GM18508 (cell line): ENCODE measurements around the gene PDZD8.
A peak's percentile ranks its signal among the peaks of the same experiment; 100 is the strongest.
"Not testable (repeated sequence)": the region's sequence is repeated elsewhere in the genome, so short reads cannot be mapped to it uniquely, and the experiment has no call there.

Source experiments
- ATAC-seq: cut with Tn5 transposase; IDR thresholded peaks from one replicate; pipeline ENCODE4 v1.9.1; 2021; ENCODE audit warnings: moderate number of reproducible peaks; ENCODE audit not compliant: insufficient read depth, unreplicated experiment

Gene PDZD8

DNA sequence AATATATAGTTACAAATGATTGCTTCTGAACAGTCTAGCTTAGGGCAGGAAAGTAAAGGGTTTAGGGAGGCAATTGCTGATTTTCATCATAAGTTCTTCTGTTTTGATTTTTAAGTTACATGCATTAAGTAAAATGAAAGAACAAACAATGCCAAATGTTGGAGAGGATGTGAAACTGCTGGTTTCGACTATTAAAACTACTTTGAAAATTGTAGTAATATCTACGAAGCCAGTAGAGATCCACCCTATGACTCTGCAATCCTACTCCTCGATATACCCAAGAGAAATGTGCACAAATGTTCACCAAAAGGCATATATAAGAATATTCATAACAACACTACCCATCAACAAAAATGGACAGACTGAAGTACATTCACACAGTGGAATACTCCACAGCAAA is 24.3 kb downstream of the PDZD8 start:
- peak; percentile 55 for ATAC-seq

DNA sequence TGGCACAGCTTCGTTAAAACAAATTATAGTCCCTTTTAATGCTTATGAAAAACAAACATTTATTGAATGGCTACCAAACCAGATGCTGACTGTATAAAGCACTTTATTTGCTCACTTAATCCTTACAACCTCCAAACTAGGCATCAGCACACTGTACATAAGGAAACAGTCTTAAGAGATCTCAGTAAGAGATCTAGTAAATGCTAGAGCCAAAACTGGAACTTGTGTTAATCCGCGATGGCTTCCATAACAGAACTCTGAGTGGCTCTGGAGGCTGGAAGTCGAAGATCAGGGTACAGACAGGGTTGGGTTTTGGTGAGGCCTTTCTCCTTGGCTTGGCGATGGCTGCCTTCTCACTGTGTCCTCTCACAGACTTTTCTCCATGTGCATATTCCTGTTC is 27.0 kb downstream of the PDZD8 start:
- no peak for ATAC-seq

DNA sequence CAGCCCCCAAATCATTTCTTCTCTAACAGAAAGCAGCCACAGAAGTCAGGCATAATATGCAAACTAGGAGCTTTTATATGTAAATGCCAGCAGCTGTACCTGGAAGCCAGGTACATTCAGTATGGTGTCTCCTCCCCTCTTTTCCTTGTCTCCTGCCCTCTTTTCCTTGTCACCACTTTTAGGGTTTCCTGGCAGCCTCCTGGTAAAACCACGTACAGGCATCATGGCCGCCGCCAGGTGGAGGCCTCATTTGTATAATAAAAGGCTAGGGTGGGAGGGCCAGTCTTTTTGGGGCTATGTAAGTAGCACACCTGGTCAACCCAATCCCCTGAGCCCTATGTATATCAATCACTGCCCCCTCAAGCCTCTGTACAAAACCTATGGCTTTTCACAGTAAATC is 28.7 kb downstream of the PDZD8 start:
- ATAC-seq = no peak

DNA sequence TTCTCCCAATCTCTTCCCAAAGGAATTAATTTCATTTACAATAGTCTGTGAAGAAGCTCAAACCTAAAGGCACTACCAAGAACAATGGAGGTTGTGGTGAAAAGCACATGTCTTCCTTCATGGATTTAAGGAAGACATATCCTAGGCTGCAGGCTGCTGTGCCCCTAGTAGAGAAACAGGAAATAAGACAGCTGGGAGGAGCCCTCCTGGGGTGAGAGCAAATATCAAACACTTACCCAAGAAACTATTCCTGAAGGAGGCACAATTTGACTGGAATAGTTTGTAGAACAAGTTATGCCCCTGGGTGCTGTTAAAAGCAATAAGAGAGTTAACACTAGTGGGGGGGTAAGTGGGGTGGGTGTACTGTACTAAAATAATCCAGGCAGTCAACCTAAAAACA is 30.1 kb downstream of the PDZD8 start:
- ATAC-seq = no peak

DNA sequence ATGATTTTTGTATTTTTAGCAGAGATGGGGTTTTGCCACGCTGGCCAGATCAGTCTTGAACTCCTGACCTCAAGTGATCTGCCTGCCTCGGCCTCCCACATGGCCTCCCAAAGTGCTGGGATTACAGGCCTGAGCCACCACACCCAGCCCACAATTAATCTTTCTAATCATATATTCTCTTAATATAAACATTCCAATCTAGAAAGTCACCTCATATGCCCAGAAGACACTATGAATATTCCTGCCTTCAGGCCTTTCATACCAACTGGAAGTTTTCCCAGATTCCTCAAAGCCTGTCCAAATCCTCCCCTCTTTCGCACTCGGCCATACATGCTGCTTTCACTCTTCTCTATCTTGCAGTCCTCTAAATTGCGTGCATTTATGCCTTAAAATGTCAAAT is 32.6 kb downstream of the PDZD8 start:
- no peak for ATAC-seq

DNA sequence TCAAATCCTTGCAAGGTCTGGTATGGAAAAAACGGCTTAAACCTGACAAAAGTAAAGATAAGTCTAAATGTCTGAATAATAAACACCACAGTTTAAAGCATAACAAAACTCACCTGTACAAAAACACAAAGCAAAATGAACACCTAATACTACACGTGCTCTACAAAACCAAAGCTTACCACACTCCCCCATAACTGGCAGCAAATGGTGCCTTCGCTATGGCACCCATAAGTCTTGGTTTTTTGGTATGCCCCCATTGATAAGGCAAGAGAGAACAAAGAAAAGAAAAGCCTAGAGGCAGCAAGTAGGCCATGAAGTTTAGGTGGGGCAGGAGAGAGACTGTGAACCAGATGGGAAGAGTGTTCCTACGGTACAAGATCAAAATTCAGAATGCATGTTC is 34.2 kb downstream of the PDZD8 start:
- no peak for ATAC-seq

DNA sequence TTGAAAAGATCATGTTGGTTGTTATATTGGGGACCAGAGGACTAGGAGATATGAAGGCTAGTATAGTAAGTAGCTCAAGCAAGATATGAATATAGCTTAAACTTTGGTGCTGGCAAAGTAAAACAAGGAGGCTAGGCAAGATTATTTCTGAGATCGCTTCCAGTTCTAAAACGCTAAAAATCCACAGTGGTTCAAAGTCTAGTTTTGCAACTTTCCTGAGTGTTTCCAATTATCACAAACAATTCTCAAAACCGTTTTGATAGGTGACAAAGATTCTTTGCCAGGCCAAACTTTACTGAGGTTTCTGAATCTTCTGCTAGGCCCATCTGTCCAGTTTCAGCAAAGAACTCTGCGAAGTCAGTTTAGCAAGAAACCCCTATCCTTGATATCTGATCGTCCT is 35.3 kb downstream of the PDZD8 start:
- no peak for ATAC-seq

DNA sequence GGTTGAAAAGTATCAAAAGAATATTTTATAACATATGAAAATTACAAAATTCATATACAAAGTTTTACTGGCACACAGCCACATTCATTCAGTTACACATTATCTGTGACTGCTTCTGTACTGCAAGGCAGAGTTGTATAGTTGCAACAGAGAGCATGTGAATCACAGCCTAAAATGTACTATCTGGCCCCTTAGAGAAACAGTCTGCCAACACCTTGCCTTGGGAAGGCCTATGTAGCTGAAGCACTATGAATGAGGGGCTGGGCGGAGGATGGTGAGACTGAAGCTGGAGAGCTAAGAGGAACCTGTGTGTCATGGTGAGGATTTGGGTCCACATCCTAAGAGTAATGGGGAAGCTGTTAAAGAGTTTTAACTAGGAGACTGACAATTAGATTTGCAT is 35.7 kb downstream of the PDZD8 start:
- no peak for ATAC-seq

DNA sequence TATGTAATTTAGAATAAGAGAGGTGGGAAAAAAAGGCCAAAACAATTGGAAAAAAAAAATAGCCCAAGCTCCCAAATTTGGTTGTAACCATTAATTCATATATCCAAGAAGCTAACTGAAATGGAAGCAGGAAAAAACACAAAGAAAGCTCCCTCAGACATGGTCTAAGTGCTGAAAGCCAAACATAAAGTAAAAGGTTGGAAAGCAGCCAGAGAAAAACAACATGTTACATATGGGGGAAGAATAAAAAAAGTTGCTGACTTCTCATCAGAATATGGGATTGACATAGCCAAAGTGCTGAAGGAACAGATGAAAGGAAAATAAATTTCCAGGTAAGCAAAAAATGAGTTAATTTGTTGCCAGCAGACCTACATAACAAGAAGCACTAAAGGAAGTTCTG is 40.3 kb downstream of the PDZD8 start:
- no peak for ATAC-seq

DNA sequence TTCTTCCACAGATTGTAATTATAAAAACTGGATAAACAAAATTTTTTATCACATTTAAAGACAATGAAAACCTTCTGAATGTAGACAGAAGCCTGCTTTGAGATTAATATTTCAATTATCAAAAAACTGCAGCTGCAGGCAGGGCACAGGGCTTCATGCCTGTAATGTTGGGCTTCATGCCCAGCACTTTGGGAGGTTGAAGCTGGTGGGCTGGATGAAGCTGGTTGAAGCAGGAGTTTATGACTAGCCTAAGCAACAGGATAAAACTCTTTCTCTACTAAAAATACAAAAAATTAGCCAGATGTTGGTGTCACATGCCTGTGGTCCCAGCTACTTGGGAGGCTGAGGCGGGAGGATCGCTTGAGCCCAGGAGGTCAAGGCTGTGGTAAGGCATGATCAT is 41.2 kb downstream of the PDZD8 start:
- no peak for ATAC-seq

DNA sequence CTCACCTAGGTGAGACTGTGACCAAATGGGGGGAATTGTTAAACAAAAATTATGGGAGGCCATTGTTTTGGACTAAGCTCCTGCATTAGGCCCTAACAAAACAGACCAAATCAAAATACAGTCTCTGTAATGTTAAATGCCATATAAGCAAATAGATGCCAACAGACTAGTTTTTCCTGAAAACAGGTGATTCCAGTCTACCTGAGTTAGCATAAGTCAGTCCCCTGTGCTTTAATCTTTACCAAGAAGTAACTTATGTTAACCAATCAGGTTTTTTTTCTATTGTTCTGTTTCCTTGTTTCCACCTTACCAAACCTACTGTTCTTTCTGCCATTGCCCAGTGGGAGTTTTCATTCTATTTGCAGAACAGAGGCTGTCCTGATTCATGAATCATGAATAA is 48.0 kb downstream of the PDZD8 start:
- no peak for ATAC-seq

DNA sequence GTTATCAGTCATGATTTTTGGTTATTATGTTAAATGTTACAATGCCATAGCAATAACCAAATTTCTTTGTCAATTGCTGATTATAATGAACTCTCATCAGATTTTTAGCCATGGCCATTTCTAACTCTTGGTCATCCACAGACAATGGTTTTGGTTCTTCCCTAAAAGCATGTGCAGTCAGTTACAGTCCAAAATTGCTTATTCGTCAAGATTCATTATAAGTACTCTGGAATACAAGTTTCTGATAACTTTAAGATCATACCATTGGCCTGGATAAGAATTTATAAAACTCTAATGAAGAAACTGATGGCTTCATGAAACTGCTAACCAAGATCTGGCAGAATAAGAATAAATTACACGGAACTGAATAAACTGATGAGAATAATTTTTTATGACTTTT is 50.9 kb downstream of the PDZD8 start:
- ATAC-seq = no peak

DNA sequence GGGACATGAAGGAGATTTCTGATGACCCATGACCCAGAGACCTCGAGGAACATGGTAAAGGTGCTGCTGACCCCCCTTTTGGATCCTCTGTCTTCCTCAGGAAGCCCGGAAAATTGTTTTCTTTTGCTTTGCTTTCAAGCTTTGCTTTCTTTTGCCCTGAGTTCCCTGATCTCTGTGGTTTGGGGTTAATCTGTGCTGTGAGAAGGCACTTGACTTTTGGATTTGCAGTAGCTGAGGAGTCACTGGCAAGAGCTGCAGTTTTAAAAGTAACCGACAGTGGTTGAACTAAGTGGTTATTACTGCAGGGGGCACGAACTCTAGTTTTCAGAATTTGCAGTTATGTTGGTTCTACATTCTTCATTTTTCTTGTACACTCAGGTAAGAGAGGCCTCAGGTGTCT is 53.0 kb downstream of the PDZD8 start:
- ATAC-seq = no peak

DNA sequence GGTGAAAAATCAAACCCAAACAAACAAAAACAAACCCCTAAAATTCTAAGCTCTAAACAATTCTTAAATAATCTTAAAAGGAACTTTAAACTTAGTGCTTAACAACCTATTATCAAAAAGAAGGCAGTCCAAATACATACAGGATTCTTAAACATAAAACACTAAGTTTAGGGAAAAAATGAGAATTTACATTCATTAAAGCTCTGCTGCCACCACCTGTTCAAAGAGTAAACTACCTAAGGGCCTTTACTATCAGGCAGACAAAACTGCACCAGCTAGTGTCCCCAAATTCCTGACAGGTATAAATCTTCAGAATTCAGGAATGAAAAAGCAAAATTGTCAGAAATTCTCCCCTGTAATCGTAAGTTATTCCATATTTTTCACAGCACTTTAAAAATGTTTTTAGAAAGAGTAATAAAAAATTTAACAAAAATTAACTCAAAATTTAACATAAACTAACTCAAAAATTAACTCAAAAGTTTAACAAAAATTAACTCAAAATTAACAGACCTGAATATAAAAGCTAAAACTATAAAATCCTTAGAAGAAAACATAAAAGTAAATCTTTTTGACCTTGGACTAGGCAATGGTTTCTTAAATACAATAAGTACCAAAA is 55.1 kb downstream of the PDZD8 start:
- ATAC-seq = no peak

DNA sequence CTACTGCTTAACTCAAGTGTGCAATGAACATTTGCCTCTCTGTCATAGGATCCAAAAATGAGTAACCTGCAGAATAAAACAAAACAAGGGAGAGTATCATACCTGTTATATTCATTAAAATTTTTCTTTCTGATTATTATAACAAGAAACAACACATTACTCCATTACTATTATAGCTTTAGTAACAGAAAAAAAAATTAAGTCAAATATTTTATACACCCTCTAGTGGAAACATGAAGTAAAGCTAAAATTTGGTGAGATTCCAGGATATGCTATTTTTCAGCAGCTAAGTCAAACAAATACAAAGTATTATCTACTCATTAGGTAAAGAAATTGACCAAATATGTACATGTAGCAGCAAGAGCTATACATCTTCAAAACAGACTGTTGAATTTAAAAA is 56.3 kb downstream of the PDZD8 start:
- ATAC-seq = no peak

DNA sequence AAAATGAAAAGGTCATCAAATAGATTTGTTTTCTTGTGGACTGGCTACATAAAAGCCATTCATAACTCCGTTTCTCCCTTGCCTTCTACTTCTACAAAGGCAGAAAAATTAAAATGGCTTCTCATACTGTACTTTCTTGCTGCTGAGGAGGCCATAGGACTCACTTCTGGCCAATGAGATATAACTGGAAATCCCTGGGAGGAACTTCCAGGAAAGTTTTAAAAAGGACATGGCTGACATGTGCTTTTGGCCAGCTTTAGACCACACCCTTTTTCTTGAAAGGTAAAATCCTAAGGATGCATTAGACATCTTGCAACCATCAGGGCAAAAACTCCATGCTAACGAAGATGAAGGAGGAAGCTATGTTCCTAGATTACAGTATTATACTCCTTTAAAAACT is 58.5 kb downstream of the PDZD8 start:
- no peak for ATAC-seq

DNA sequence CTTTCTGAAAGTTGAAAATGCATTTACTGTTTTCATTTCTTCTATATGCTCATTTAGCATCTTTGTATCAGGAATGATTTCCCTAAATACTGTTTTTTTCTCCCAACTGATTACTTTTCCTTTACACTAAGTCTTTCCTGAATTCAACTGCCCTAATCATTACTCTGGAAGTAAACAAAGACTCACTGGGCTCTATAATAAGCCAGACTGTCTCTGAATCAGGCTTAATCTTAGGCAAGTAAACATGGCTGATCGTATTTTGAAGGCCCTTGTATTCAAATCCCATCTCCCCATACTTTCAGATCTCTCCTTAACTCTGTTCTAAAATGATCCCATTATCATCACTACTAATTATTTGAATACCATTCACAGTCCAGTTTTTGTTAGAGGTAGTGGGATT is 61.6 kb downstream of the PDZD8 start:
- no peak for ATAC-seq

DNA sequence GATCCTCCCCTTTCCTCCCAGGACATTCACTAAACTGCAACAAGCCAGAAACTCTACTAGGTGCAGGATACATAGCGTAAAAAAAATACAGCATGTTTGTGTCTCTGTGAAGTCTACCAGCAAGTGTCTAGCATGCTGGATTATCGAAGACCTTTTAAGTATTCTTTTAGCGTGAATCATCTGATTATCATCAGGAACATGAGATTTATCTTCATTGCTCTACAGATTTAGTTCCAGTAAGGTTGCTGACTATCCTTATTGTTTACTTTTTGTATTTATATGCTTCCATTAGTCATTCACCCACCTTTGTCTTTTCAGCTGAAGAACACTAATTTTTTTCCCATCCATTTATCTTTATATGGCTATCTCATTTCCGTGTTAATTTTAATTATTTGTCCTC is 62.8 kb downstream of the PDZD8 start:
- no peak for ATAC-seq

DNA sequence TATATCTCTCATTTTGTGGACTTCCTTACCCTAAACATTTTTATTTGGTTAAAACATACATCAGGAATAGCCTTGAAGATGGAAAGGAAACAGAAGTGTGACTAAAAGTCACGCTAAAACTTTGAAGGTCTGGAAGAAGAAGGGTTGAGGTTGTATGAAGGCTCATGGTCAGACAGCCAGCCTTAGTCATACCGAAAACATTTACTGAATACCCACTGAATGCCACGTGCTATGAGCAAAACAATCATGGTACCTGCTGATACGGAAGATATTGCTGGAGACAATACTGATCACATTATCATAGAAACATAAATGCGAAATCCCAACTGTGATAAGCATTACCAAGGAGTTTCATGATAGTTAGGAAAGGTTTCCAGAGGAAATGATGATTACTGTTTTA is 64.0 kb downstream of the PDZD8 start:
- ATAC-seq = no peak

DNA sequence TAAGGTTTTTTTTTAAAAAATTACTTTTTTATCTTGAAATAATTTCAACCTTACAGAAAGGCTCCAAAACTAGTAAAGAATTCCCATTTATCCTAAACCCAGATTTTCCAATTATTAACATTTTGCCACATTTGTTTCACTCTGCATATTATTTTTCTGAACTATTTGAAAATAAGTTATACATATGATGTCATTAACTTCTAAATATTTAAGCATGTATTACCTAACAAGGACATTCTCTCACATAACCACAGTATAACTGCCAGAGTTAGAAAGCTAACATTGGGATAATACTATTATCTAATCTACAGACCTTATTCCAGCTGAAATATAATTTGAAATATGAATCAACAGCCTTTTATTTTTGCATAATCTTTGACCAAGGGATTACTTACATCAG is 68.6 kb downstream of the PDZD8 start:
- no peak for ATAC-seq

DNA sequence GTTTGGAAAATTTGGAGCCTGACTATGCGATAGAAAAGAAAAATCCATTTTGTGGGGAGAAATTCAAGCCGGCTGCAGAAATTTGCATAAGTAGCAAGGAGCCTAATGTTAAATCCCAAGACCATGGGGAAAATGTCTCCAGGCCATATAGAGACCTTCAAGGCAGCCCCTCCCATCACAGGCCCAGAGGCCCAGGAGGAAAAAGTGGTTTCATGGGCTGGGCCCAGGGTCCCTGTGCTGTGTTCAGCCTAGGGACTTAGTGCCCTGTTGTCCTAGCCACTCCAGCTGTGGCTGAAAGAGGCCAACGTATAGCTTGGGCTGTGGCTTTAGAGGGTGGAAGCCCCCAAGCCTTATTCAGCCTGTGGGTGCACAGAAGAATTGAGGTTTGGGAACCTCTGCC is 71.8 kb downstream of the PDZD8 start:
- ATAC-seq = not testable (repeated sequence)

DNA sequence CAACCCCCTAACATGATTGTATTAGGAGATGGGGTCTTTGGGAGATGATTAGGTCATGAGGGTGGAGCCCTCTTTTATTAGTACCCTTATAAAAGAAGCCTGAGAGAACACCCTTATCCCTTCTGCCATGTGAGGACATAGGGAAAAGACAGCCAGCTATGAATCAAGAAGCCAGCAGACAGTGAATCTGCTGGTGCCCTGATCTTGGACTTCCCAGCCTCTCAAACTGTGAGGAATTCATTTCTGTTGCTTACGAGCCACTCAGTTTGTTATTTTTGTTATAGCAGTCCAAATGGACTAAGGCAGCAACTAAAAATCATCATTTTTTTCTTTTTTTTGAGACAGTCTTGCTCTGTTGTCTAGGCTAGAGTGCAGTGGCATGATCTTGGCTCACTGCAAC is 74.6 kb downstream of the PDZD8 start:
- ATAC-seq = no peak

DNA sequence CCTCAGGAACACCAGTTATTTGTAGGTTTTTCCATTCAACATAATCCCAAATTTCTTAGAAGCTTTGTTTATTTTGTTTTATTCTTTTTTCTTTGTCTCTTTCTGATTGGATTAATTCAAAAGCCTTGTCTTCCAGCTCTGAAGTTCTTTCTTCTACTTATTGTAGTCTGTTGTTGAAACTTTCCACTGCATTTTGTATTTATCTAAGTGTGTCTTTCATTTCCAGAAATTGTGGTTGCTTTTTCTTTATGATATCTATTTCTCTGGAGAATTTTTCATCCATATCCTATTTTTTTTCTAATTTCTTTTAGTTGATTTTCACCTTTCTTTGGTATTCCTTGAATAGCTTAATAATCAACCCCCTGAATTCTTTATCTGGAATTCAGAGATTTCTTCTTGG is 75.8 kb downstream of the PDZD8 start:
- ATAC-seq = no peak
